GM12801 (cell line): ENCODE data around the gene BAAT.

Experiments used
- CTCF ChIP-seq: IDR thresholded peaks from one replicate; pipeline ENCODE4 v1.5.1; 2011; ENCODE audit warnings: control low read depth; ENCODE audit not compliant: insufficient read length; ENCODE audit errors: extremely low read depth

BAAT gene

GRCh38 chr9:101326501-101326900, 58.3 kb downstream of the BAAT start:
- TF ChIP-seq CTCF, result no peak

GRCh38 chr9:101326035-101326434, 58.8 kb downstream of the BAAT start:
- TF ChIP-seq CTCF, result no peak

GRCh38 chr9:101325053-101325452, 59.8 kb downstream of the BAAT start:
- TF ChIP-seq CTCF, result no peak

- no peak for TF ChIP-seq CTCF
Observed at GRCh38 chr9:101324245-101324804, 60.5 kb downstream of the BAAT start.

GRCh38 chr9:101323129-101323528, 61.7 kb downstream of the BAAT start:
- TF ChIP-seq CTCF, result no peak

GRCh38 chr9:101317735-101318134, 67.1 kb downstream of the BAAT start:
- TF ChIP-seq CTCF, result no peak

GRCh38 chr9:101315112-101315450, 69.7 kb downstream of the BAAT start:
- TF ChIP-seq CTCF, result no peak

- no peak for TF ChIP-seq CTCF
Observed at GRCh38 chr9:101312661-101313060, 72.1 kb downstream of the BAAT start.
